Suprapubic skin (tissue), 3 donors: Measurements from ENCODE around the gene P2RY14.

Source experiments
- POLR2AphosphoS5 ChIP-seq, 3 donors: sonication (generic); formaldehyde crosslinking; IDR thresholded peaks; one replicate each; pipeline ENCODE4 v1.6.1; 2017; ENCODE audit warnings: antibody characterized with exemption in 3 of 3
- TF ChIP-seq, protein P1 (sequence below), 2 donors: fragments of 200-600 bp in 1 of 2; fragments of 450-650 bp in 1 of 2; sonication (generic) in 1 of 2; IDR thresholded peaks; one replicate each; pipeline ENCODE4 v1.5.1; 2016 to 2019; ENCODE audit warnings: antibody characterized with exemption in 2 of 2, mild to moderate bottlenecking in 1 of 2, moderate library complexity in 1 of 2

DNA sequence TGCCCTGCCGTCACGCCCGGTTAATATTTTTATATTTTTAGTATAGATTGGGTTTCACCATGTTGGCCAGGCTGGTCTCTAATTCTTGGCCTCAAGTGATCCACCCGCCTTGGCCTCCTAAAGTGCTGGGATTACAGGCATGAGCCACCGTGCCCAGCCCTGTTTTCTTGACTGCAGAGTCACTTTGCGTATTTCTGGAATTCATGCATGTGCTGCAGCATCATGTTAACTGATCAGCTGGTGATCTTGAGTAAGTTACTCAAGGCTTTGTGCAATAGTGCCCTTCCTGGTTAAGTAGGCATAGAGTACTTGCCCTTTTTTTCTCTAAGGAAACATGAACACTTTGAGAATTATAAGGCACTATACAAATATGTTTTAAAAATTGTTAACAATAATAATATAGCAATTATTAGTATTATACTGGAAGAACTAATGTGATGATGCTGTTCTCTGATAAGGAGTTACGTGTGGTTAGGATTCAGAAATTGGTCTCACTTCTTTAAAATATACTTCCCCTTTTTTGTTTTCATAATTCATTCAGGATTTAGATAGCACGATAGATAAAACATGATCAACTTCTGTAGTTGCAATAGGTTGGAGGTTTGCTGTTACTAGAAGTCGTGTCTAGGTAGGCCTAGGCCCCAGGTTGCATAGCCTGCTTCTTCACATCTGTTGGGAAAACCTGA lies 108.9 kb downstream of the P2RY14 start:
- TF ChIP-seq, protein P1, sequence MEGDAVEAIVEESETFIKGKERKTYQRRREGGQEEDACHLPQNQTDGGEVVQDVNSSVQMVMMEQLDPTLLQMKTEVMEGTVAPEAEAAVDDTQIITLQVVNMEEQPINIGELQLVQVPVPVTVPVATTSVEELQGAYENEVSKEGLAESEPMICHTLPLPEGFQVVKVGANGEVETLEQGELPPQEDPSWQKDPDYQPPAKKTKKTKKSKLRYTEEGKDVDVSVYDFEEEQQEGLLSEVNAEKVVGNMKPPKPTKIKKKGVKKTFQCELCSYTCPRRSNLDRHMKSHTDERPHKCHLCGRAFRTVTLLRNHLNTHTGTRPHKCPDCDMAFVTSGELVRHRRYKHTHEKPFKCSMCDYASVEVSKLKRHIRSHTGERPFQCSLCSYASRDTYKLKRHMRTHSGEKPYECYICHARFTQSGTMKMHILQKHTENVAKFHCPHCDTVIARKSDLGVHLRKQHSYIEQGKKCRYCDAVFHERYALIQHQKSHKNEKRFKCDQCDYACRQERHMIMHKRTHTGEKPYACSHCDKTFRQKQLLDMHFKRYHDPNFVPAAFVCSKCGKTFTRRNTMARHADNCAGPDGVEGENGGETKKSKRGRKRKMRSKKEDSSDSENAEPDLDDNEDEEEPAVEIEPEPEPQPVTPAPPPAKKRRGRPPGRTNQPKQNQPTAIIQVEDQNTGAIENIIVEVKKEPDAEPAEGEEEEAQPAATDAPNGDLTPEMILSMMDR (IDR thresholded peaks at IDR 0.05) = no peak
- TF ChIP-seq POLR2AphosphoS5 (IDR thresholded peaks at IDR 0.05) = no peak
